Medulla oblongata (tissue), 1 donor: Measurements from ENCODE around the gene SOCS3.
"Not testable (repeated sequence)": the region's sequence is repeated elsewhere in the genome, so short reads cannot be mapped to it uniquely, and the experiment has no call there.

ENCODE experiments used
- DNase-seq: peaks from one replicate; pipeline ENCODE4 v3.0.0-alpha.2; 2015; ENCODE audit errors: extremely low spot score

SOCS3 gene

GRCh38 chr17:78349891-78350642, 9.8 kb downstream of the SOCS3 start:
- DNase-seq: no peak

- DNase-seq: no peak
Observed at GRCh38 chr17:78348055-78348770, 11.7 kb downstream of the SOCS3 start.

GRCh38 chr17:78347453-78347852, 12.4 kb downstream of the SOCS3 start:
- no peak for DNase-seq

- DNase-seq: no peak
Observed at GRCh38 chr17:78346605-78347250, 13.1 kb downstream of the SOCS3 start.

GRCh38 chr17:78345791-78346494, 13.9 kb downstream of the SOCS3 start:
- no peak for DNase-seq

GRCh38 chr17:78345172-78345571, 14.7 kb downstream of the SOCS3 start:
- DNase-seq: no peak

GRCh38 chr17:78344666-78345065, 15.2 kb downstream of the SOCS3 start:
- no peak for DNase-seq

GRCh38 chr17:78343543-78344201, 16.2 kb downstream of the SOCS3 start:
- no peak for DNase-seq

- no peak for DNase-seq
Observed at GRCh38 chr17:78343187-78343542, 16.7 kb downstream of the SOCS3 start.

- DNase-seq: no peak
Observed at GRCh38 chr17:78342449-78343186, 17.3 kb downstream of the SOCS3 start.

GRCh38 chr17:78341559-78342448, 18.1 kb downstream of the SOCS3 start:
- peak; percentile 77 for DNase-seq

- DNase-seq: no peak
Observed at GRCh38 chr17:78340183-78340955, 19.5 kb downstream of the SOCS3 start.

GRCh38 chr17:78338486-78339259, 21.2 kb downstream of the SOCS3 start:
- no peak for DNase-seq

GRCh38 chr17:78337244-78338109, 22.4 kb downstream of the SOCS3 start:
- peak; percentile 77 for DNase-seq

- DNase-seq: no peak
Observed at GRCh38 chr17:78335209-78335608, 24.7 kb downstream of the SOCS3 start.

GRCh38 chr17:78332991-78333390, 26.9 kb downstream of the SOCS3 start:
- no peak for DNase-seq

GRCh38 chr17:78331355-78331754, 28.5 kb downstream of the SOCS3 start:
- not testable (repeated sequence) for DNase-seq
